Jurkat, Clone E6-1 (cell line): ENCODE measurements around the gene HERC5. TPM values are rescaled to one million over a fixed set of nuclear protein-coding genes. Genes with fewer than 3 reads are reported as not detected.
A peak's percentile ranks its signal among the peaks of the same experiment; 100 is the strongest.
"Not testable (repeated sequence)": the region's sequence is repeated elsewhere in the genome, so short reads cannot be mapped to it uniquely, and the experiment has no call there.

Source experiments
- DNase-seq: peaks from one replicate; pipeline ENCODE4 v3.0.0-alpha.2; 2011; ENCODE audit warnings: low read depth, low spot score
- H3K4me3 ChIP-seq: 2 replicates; pipeline ENCODE4 v1.5.1; 2011; ENCODE audit warnings: mild to moderate bottlenecking, low read length, control low read depth, moderate library complexity
- polyA plus RNA-seq: library from polyadenylated mRNA; unstranded; fragments of >200 nt; gene quantifications from one replicate; pipeline ENCODE4 v1.2.1, GENCODE V29; 2012; ENCODE audit warnings: missing spikeins; ENCODE audit not compliant: insufficient read length, insufficient read depth

The HERC5 gene
- 12.2 TPM for polyA plus RNA-seq

DNA sequence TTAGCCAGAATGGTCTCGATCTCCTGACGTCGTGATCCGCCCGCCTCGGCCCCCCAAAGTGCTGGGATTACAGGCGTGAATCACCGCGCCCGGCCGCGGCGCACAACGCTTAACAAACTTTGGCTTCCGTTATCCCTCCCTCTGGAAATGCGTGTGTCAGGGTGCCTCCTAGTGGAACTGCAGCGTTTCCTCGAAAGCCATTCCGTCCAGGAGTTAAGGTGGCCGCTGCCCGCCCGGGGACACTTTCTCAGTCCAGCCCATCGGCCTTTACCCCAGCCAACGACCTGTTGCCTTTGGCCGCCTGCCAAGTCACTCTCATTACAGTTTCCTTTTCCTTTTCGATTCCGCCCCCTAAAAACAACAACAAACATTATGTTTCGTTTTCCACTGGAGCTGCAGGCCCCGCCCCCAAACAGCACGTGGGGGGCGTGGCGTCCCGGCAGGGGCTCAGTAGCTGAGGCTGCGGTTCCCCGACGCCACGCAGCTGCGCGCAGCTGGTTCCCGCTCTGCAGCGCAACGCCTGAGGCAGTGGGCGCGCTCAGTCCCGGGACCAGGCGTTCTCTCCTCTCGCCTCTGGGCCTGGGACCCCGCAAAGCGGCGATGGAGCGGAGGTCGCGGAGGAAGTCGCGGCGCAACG, at the start of gene HERC5:
Gene HERC5, plus strand, starts transcription at position 450 of the 637 bp plus-strand sequence. Its CDS starts 151 bp downstream, at position 601.
- peak; percentile 87 for DNase-seq
- H3K4me3 ChIP-seq: peak within 1 kb of the TSS; percentile 80

DNA sequence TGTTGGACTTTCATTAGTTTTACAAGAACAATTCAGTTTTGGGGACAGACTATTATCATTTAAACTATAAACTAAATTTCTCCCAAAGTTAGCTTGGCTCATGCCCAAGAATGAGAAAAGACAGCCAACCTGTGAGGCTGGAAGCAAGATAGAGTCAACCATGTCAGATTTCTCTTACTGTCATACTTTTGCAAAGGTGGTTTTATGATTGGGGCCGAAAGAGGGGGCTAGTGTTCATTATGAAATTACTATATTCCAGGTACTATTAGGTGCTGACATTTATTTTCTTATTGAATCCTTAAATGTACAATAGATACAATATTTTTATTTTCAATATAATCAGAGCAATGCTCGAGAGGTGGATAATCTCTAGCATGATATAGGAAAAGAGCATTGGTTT, 47.7 kb upstream of the HERC5 start:
- DNase-seq: no peak
- H3K4me3 ChIP-seq: no peak overlapping the region

DNA sequence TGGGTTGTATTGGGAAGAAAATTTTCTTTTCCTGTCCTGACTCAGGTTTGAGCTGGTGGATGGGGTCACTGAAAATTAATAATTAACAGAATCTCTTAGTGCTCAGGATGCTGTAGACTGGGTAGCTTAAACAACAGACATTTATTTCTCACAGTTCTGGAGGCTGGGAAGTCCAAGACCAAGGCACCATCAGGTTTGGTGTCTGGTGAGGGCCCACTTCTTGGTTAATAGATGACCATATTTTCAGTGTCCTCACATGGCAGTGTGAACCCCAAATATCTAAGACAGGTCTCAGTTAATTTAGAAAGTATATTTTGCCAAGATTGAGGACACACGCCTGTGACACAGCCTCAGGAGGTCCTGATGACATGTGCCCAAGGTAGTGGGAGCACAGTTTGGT, 47.1 kb upstream of the HERC5 start:
- no peak overlapping the region for H3K4me3 ChIP-seq
- no peak for DNase-seq

DNA sequence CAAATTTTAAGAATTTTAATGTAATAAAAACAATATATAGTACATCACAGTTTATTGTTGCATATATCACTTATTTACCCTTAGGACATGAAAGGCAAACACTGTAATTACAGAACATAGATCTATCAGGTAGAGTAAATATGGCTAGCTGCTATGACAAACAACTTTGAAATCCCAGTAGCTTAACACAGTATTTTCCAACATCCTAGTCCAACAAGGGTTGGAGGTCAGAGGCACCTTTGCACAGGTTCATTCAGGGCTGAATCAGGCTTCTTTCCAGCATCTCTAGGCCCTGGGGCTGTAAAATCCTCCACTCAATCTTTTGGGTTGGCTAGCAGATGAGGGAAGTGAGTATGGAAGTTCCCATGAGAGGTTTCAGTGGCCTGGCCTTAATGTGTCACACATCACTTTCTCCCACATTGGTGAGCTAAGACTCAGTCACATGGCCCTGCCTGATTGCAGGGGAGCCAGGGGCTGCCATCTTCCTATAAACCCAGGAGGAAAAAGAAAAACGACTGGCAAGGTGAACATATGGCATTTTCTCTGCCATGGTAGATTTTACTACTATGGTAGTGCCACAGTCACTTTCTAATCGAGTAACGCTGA, 45.3 kb upstream of the HERC5 start:
- no peak overlapping the region for H3K4me3 ChIP-seq
- DNase-seq: no peak

DNA sequence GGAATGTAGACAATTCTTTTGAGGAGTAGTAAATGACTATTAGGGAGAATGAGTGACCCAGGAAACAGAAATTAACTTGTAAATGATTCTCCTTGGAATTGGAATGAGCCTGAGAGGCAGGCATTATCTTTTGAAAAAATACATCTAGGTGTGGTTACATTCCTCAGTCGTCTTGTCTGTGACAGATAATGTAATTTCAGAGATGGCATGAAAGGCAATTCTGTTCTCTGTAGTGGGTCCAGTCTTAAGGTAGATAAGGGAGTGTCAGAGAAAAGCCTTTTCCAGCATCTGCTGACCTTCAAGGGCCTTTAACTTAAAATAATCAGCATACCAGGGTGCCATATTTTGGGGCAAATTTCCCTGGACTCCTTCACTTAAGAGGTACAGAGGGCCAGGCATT, 43.1 kb upstream of the HERC5 start:
- H3K4me3 ChIP-seq: no peak overlapping the region
- DNase-seq: no peak

DNA sequence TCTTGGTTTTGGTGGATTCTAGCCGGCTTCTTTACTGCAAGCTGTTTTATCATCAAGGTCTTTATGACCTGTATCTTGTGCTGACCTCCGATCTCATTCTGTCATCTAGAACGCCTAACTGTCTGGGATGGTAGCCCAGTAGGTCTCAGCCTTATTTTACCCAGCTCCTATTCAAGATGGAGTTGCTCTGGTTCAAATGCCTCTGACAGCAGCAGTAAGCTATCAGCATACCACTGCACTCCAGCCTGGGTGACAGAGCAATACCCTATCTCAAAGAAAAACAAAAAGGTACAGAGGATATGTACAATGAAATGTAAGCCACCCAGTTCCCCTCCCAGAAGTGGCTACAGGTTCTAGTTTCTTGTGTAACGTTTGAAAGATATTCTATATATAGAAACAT, 42.2 kb upstream of the HERC5 start:
- no peak overlapping the region for H3K4me3 ChIP-seq
- DNase-seq: no peak

DNA sequence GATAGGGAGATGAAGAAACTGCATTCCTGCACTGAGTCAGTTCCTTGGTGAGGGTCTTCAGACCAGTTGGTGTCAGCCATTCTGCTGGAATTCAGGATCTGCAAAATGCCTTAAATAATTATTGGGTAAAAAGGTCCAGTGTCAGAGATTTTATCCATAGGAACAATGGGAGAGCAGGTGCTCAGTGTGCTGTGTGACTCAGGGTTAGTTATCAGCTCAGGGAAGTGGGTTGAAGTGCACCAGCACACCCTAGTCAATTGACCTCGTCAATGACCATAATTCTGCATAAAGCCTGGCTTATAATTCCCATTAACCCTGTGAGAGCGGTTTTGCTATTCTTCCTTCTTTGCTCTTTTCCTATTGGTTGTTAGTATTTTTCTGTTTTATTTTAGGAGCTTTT, 40.9 kb upstream of the HERC5 start:
- H3K4me3 ChIP-seq: no peak overlapping the region
- DNase-seq: no peak

DNA sequence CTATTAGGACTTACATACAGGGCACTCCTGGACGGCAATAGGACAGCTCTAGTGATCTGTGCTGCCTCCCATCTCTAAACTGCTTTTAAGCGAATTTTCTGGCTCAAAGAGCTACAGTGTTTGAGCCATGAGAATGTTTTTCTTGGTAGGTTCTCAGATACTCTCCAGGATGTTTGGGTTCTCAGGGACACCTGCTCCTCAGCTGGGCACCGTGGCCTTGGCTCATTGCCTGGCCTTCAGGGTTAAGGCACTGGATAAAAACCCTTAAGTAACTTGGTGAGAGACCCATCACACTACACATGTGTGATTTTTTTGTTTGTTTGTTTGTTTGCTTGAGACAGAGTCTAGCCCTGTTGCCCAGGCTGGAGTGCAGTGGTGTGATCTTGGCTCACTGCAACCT, 38.5 kb upstream of the HERC5 start:
- DNase-seq: no peak
- H3K4me3 ChIP-seq: no peak overlapping the region

DNA sequence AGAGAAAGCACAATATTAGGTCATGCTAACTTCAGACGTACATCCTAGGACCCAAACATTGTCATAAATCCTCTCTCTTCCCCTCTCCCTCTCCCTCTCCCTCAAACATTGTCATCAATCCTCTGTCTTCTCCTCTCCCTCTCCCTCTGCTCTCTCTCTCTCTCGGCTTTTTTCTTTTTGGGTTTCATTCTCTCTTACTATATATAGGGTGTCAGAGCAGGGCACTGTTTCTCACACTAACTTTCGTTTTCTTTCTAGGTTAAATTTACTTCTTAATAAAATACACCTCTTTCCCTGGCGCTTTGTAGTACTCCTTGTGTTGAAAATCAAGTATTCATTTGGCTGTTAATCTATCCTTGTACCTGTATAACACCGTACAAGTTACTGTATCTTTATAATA, 37.0 kb upstream of the HERC5 start:
- H3K4me3 ChIP-seq: no peak overlapping the region
- no peak for DNase-seq

DNA sequence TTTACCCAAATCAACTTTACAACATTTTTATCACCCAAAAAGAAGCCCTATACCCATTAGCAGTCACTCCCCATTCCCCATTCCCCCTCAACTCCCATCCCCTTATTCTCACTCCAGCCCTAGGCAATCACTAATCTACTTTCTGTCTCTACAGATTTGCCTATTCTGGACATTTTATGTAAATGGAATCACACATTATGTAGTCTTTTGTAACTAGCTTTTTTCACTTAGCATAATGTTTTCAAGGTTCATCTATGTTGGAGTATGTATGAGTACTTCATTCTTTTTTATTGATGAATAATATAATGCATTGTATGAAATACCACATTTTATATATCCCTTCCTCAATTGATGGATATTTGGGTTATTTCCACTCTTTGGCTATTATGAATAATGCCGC, 36.1 kb upstream of the HERC5 start:
- no peak for DNase-seq

DNA sequence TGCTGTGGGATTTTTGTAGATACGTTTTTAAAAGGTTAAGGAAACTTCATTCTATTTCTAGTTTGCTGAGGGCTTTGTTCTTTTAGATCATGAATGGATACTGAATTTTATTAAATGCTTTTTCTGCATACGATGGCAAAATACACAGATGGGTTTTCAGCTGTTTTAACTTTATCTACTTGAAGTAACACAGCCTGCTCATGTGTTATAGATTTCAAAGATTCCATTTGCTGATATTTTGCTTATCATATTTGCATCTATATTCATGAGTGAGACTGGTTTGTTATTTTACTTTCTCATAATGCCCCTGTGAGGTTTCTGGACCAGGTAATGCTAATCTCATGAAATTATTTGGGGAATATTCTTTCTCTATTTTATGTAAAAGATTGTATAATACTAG, 34.5 kb upstream of the HERC5 start:
- no peak overlapping the region for H3K4me3 ChIP-seq
- DNase-seq: no peak

More for the DNA sequence above, 36.1 kb upstream of the HERC5 start:
- H3K4me3 ChIP-seq: no peak overlapping the region

DNA sequence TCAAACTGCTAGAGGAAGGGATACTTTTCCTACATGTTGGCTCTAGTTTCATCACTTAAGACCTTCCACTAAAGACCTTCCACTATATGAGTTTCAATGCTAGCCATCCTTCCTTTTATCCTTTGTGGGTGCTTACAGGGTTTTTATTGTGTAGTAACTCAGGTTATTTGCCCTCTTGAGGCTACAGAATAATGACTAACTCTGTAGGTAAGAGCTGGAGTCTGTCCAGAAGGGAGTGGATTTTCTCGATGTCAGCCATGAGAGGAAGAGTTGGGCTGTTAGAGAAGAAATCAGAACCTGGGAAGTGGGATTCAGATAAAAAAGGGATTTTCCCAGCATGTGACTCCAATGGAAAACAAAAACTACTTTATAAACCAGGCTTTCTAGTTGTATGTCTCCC, 27.5 kb upstream of the HERC5 start:
- H3K4me3 ChIP-seq: no peak overlapping the region
- DNase-seq: no peak

DNA sequence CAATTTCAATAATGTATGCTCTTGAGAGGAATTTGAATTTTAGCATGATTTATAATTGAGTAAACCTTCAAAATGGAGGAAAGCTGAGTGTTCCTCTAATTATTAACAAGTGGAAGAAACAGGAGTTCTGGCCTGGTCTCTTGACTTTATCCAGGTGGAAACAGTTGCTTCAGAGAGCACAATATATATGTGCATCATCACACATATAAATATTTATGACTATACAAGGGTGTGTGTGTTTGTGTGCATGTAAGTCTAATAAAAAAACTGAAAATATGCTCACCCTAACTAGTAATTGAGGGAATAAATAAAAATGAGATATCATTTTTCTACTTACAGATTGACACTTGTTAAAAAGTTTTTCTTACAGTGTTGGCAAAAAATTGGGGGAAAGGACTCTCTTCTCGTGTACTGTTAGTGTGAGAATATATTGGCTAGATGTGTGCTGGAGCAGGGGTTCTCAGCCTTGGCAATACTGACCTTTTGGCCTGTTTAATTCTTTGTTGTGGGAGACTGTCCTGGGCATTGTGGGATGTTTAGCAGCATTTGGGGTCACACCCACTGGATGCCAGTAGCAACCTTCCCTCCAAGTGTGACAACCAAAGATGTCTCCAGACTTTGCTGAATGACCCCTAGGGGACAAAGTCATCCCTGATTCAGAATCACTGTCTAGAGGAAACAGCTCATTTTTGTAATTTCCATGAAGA, 20.8 kb upstream of the HERC5 start:
- DNase-seq: no peak
- H3K4me3 ChIP-seq: no peak overlapping the region

DNA sequence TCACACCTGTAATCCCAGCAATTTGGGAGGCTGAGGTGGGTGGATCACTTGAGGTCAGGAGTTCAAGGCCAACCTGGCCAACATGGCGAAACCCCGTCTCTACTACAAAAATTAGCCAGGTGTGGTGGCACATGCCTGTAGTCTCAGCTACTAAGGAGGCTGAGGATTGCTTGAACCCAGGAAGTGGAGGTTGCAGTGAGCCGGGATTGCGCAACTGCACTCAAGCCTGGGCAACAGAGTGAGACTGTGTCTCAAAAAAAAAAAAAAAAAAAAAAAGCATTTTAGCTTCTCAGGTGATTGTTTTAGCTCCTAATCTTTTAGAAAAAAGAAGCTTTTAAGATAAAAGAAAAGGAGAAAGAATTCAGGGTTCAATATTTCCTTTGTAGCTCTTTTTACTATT, 19.0 kb upstream of the HERC5 start:
- DNase-seq, H3K4me3 ChIP-seq: not testable (repeated sequence)

DNA sequence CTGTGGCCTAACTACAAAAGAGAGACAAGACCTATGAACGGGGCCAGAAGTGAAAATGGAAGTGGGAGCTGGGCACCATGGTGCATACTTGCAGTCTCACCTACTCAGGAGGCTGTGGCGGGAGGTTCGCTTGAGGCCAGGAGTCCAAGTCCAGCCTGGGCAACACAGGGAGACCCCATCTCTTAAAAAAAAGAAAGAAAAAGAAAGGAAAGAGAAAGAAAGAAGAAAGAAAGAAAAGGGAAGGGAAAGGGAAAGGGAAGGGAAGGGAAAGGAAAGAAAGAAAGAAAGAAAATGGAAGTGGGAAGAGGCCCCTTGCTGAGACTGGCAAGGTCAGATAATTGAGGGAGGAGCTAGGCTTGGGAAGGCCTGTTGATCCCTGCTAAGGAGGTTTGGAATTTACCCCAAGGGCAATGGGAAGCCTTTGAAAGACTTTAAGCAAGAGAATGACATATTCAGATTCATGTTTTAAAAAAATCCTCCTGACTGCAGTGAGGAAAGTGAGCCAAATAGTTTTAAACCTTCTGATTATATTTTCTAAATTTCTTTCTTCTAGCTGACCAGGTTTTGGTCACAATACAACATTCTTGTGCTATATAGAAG, 17.7 kb upstream of the HERC5 start:
- no peak overlapping the region for H3K4me3 ChIP-seq
- no peak for DNase-seq

DNA sequence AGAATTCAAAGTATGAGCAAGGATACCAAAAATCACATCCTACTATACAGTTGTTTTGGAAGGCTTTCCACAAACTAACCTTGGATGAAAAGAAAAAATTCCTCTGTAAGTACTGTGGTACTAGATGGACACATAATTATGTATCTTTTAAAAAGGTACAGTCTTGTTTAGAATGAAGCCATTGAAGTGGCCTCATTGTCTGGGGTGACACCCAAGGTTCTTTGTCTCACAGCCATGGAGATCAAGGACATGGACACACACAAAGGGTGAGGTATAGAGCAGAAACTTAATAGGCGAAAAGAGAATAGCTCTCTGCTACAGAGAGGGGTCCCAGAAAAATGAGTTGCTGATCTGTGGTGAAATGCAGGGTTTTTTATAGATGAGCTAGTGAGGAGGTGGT, 16.8 kb upstream of the HERC5 start:
- no peak overlapping the region for H3K4me3 ChIP-seq

DNA sequence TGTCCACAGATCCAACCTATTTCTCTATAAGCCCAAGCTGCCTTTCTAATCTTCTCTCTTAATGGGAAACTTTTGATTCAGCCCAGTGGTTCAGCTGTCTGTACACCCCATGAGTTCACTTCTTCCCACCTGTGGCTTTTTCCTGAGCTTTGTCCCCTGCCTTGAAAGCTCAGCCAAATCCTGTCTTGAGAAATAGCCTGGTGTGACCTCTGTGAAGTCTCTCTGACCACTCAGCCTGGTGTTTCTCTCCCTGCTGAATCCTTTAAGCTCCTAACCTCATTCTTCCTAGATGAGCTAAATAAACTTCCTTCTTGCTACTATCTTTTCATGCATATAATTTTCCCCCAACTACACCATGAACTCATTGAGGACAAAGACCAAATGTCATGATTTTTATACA, 15.2 kb upstream of the HERC5 start:
- no peak for DNase-seq
- H3K4me3 ChIP-seq: no peak overlapping the region

More for the DNA sequence above, 16.8 kb upstream of the HERC5 start:
- no peak for DNase-seq

DNA sequence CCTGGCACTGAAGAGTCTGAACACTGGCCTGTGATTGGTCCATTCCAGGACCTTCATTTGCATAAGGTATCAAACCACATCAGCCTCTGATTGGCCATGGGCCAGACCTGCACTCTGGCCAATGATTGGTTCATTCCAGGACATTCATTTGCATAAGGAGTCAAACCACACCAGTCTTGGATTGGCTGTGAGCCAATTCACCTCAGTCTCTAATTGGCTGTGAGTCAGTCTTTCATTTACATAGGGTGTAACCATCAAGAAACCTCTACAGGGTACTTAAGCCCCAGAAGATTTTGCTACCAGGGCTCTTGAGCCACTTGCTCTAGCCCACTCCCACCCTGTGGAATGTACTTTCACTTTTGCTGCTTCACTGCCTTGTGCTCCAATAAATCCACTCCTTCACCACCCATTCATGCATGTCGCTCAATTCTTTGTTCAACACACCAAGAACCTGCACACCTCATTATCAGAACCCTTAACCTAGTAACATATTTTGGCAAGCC, 14.2 kb upstream of the HERC5 start:
- no peak overlapping the region for H3K4me3 ChIP-seq
- DNase-seq: peak; percentile 14

DNA sequence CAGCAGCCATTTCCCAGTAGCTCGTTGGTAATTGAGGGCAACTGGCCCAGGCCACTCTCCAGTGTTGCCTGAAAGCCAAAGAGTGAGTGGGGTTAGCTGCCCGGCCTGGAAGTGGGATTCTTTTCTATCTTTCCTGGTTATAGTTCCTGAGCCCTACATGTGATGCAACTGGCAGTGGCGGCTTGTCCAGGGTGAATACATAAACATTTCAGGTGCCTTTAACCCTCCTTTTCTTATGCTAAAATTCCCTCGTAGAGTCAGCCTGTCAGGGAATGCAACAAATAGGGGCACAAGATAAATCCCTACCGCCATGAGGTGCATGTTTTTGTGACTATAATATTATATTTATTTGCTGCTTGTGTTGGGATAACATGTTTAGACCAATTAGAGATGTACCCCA, 13.4 kb upstream of the HERC5 start:
- no peak for DNase-seq
- no peak overlapping the region for H3K4me3 ChIP-seq

DNA sequence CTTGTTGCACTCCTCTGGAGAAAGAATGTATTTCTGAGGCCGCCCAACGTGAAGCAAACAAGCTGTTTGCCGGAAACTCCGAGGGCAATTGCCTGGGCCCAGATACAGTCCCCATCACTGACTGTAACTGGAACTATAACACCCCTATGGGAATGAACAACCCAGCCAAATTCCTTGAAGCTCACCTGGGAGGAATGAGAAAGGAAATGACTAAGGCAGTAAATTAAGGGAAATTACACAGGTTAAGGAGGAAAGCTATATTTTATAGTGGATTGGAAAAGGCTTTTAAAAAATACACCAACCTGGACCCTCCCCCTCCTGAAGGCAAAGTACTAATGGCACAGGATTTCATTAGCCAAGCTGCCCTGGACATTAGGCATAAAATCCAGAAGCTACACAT, 11.7 kb upstream of the HERC5 start:
- H3K4me3 ChIP-seq: no peak overlapping the region
- DNase-seq: no peak
